Endothelial cell of umbilical vein (primary cell): ENCODE measurements around the gene PRPF39. TPM values are rescaled to one million over a fixed set of nuclear protein-coding genes. Genes with fewer than 3 reads are reported as not detected.

ENCODE experiments used
- BruUV-seq: library from RNA; stranded (reverse); fragments of 400-500 nt; replicated peaks from 2 replicates; lab custom pipeline; 2021; lab: Mats Ljungman, UMichigan
- CTCF ChIA-PET: fragments of 300-600, 350-600 bp; sonication (Branson Sonifier 250); formaldehyde crosslinking; loops from one replicate; lab custom pipeline; 2021; ENCODE audit warnings: antibody characterized with exemption, inconsistent platforms; lab: Charles Lee
- POLR2A ChIA-PET: fragments of 300-600, 350-600 bp; sonication (Branson Sonifier 250); formaldehyde crosslinking; loops from one replicate; lab custom pipeline; 2021; ENCODE audit warnings: antibody characterized with exemption, inconsistent platforms; lab: Charles Lee
- DNase-seq: peaks from one replicate; pipeline ENCODE4 v3.0.0-alpha.2; 2011; ENCODE audit warnings: low read depth, low spot score
- FAIRE-seq: peaks from 2 replicates; lab custom pipeline; 2011; peaks lifted over from hg19 to GRCh38; lab: Jason Lieb, UNC
- H2AFZ ChIP-seq: 2 replicates; pipeline ENCODE4 v1.6.0; 2012; ENCODE audit warnings: low read depth, low read length, control low read depth, inconsistent platforms
- H3K27ac ChIP-seq: 2 replicates; pipeline ENCODE4 v1.5.1; 2011; ENCODE audit warnings: low read depth, mild to moderate bottlenecking, control low read depth, low read length, moderate library complexity; ENCODE audit not compliant: insufficient read depth
- H3K27me3 ChIP-seq, 2 experiments: 2 replicates each; pipeline versions ENCODE4 v1.6.0 to v1.6.1; 2011; ENCODE audit warnings: low read length in 2 of 2, mixed read lengths in 1 of 2; ENCODE audit not compliant: control insufficient read depth in 2 of 2, insufficient read depth in 2 of 2
- H3K36me3 ChIP-seq, 2 experiments: 2 replicates in 1 of 2; 3 replicates in 1 of 2; pipeline ENCODE4 v1.5.1; 2011; ENCODE audit warnings: low read length in 2 of 2, mild to moderate bottlenecking in 1 of 2, moderate library complexity in 1 of 2; ENCODE audit not compliant: control insufficient read depth in 2 of 2, insufficient read depth in 2 of 2; ENCODE audit errors: extremely low read depth in 1 of 2
- H3K4me1 ChIP-seq: 3 replicates; pipeline ENCODE4 v1.5.1; 2011; ENCODE audit warnings: mild to moderate bottlenecking, low read length; ENCODE audit not compliant: control insufficient read depth, insufficient read depth; ENCODE audit errors: extremely low read depth
- H3K4me2 ChIP-seq: 2 replicates; pipeline ENCODE4 v1.6.1; 2011; ENCODE audit warnings: low read length, control low read depth, mixed read lengths; ENCODE audit not compliant: insufficient read depth
- H3K4me3 ChIP-seq, 3 experiments: fragments of 200-600 bp in 1 of 3; sonication (generic), shearing (Covaris generic) in 1 of 3; replicated peaks in 1 of 3; 2 replicates each; pipeline ENCODE4 v1.5.1; 2011 to 2016; ENCODE audit warnings: control low read depth in 3 of 3, low read length in 3 of 3, mild to moderate bottlenecking in 2 of 3, inconsistent platforms in 1 of 3, low read depth in 1 of 3, moderate library complexity in 1 of 3; ENCODE audit not compliant: insufficient read depth in 1 of 3
- H3K79me2 ChIP-seq: 2 replicates; pipeline ENCODE4 v1.6.0; 2012; ENCODE audit warnings: low read length, inconsistent platforms; ENCODE audit not compliant: control insufficient read depth, insufficient read depth
- H3K9ac ChIP-seq: replicated peaks from 2 replicates; pipeline ENCODE3; 2011; ENCODE audit warnings: low read length, control low read depth; ENCODE audit not compliant: insufficient read depth; ENCODE audit errors: extremely low read depth
- H3K9me1 ChIP-seq: replicated peaks from 3 replicates; pipeline ENCODE4 v1.6.0; 2011; ENCODE audit warnings: mild to moderate bottlenecking, low read length; ENCODE audit not compliant: control insufficient read depth, insufficient read depth; ENCODE audit errors: extremely low read depth
- H3K9me3 ChIP-seq: replicated peaks from 2 replicates; pipeline ENCODE4 v1.5.1; 2012; ENCODE audit warnings: low read length, inconsistent platforms; ENCODE audit not compliant: control insufficient read depth, insufficient read depth
- H4K20me1 ChIP-seq: replicated peaks from 2 replicates; pipeline ENCODE3; 2011; ENCODE audit warnings: mild to moderate bottlenecking, low read length; ENCODE audit not compliant: control insufficient read depth, insufficient read depth; ENCODE audit errors: extremely low read depth
- EZH2 ChIP-seq: IDR thresholded peaks from 2 replicates; pipeline ENCODE4 v1.6.1; 2012; ENCODE audit warnings: borderline replicate concordance, low read depth, mild to moderate bottlenecking, moderate library complexity, low read length, inconsistent platforms; ENCODE audit not compliant: severe bottlenecking
- FOS ChIP-seq: IDR thresholded peaks from 2 replicates; pipeline ENCODE4 v1.6.1; 2011; ENCODE audit warnings: mild to moderate bottlenecking, low read length, moderate library complexity, borderline replicate concordance; ENCODE audit not compliant: insufficient read depth
- GATA2 ChIP-seq: IDR thresholded peaks from 2 replicates; pipeline ENCODE4 v1.7.0; 2011; ENCODE audit warnings: low read depth, mild to moderate bottlenecking, moderate library complexity, mixed read lengths, low read length; ENCODE audit not compliant: insufficient read length, insufficient read depth
- JUN ChIP-seq: IDR thresholded peaks from 2 replicates; pipeline ENCODE4 v1.6.1; 2011; ENCODE audit warnings: borderline replicate concordance, low read depth; ENCODE audit not compliant: insufficient read length, insufficient read depth
- MAX ChIP-seq: IDR thresholded peaks from 2 replicates; pipeline ENCODE4 v1.6.1; 2011; ENCODE audit not compliant: insufficient read depth, insufficient read length
- MYC ChIP-seq: IDR thresholded peaks from one replicate; pipeline ENCODE4 v1.6.1; 2011; ENCODE audit warnings: mild to moderate bottlenecking, low read depth, low read length
- POLR2A ChIP-seq: IDR thresholded peaks from 2 replicates; pipeline ENCODE4 v1.6.1; 2012; ENCODE audit warnings: low read depth, mild to moderate bottlenecking, control low read depth, low read length
- POLR2AphosphoS5 ChIP-seq: IDR thresholded peaks from 2 replicates; pipeline ENCODE4 v1.6.1; 2012; ENCODE audit warnings: low read depth, mild to moderate bottlenecking, control low read depth, low read length, moderate library complexity; ENCODE audit not compliant: insufficient read depth
- dilution Hi-C: fragments of 300-500 bp; cut with MboI; formaldehyde crosslinking; loops from one replicate; pipeline ENCODE4 v1.15.0; 2019; ENCODE audit warnings: low sequenced_read_pairs; ENCODE audit not compliant: extremely low pct_ligation_motif_present
- intact Hi-C: fragments of 100-400 bp; cut with micrococcal nuclease; formaldehyde crosslinking; loops from one replicate; pipeline ENCODE4 v1.10.0; 2022
- polyA plus RNA-seq, 4 experiments: library from polyadenylated mRNA; depleted of rRNA in 3 of 4; stranded (reverse) in 3 of 4; unstranded in 1 of 4; fragments of >200 nt; gene quantifications; 2 replicates each; pipeline versions ENCODE4 v1.2.1 to v1.2.3, GENCODE V29; 2011 to 2012; ENCODE audit warnings: missing spikeins in 1 of 4
- total RNA-seq: library from RNA; stranded (reverse); gene quantifications from 2 replicates; pipeline ENCODE4 v1.2.3, GENCODE V29; 2021
- TF ChIP-seq, protein P1 (sequence below), 2 donors: IDR thresholded peaks; 1 replicate in 1 of 2; 2 replicates in 1 of 2; pipeline ENCODE4 v1.5.1; 2011; ENCODE audit warnings: low read length in 2 of 2, mild to moderate bottlenecking in 2 of 2, moderate library complexity in 2 of 2, control low read depth in 1 of 2, inconsistent platforms in 1 of 2, low read depth in 1 of 2; ENCODE audit not compliant: insufficient read depth in 1 of 2; ENCODE audit errors: extremely low read depth in 1 of 2

Gene PRPF39
- total and polyA plus RNA-seq, 2 donors (not counting 3 experiments of a cell fraction or from before 2014, with no cell fraction given) = 24.8 to 44.4 TPM

GRCh38 chr14:45120096-45120495, 36.2 kb downstream of the PRPF39 start:
- DNase-seq = no peak
- H3K9me1 ChIP-seq = no peaks in the 10 kb centered on the region
- H3K4me2 ChIP-seq = no peak overlapping the region
- no peaks in the 10 kb centered on the region for H4K20me1 ChIP-seq
- H3K9me3 ChIP-seq = no peaks in the 10 kb centered on the region
- no peak overlapping the region for H2AFZ ChIP-seq
- no peaks in the 10 kb centered on the region for H3K27me3 ChIP-seq
- intact Hi-C loops = no loop called here
- no peaks in the 10 kb centered on the region for H3K79me2 ChIP-seq
- no peak for FAIRE-seq
- ChIA-PET CTCF (interaction anchor here (1.2 kb wide), 1 partner anchor 9 kb away, joined by 4 read pairs; no protein-coding TSS in a partner anchor), POLR2A (no interaction called here)
- H3K4me3 ChIP-seq = no peak overlapping the region
- peaks cover 10 to 44% of the 10 kb centered on the region in 2 experiments for H3K36me3 ChIP-seq
- dilution Hi-C loops = no loop called here
- H3K9ac ChIP-seq = no peak overlapping the region
- no peak for TF ChIP-seq EZH2
- TF ChIP-seq MYC = no peak
- TF ChIP-seq, protein P1, sequence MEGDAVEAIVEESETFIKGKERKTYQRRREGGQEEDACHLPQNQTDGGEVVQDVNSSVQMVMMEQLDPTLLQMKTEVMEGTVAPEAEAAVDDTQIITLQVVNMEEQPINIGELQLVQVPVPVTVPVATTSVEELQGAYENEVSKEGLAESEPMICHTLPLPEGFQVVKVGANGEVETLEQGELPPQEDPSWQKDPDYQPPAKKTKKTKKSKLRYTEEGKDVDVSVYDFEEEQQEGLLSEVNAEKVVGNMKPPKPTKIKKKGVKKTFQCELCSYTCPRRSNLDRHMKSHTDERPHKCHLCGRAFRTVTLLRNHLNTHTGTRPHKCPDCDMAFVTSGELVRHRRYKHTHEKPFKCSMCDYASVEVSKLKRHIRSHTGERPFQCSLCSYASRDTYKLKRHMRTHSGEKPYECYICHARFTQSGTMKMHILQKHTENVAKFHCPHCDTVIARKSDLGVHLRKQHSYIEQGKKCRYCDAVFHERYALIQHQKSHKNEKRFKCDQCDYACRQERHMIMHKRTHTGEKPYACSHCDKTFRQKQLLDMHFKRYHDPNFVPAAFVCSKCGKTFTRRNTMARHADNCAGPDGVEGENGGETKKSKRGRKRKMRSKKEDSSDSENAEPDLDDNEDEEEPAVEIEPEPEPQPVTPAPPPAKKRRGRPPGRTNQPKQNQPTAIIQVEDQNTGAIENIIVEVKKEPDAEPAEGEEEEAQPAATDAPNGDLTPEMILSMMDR (IDR thresholded peaks at IDR 0.05; ENCODE audit: extremely low read depth in 1 of 2, insufficient read depth in 1 of 2, low read depth in 1 of 2, low read length in 2 of 2) = no peak
- no peak for TF ChIP-seq POLR2AphosphoS5
- no peak for TF ChIP-seq JUN
- BruUV-seq = no TSS peak
- H3K27ac ChIP-seq = no peak overlapping the region
- no peaks in the 10 kb centered on the region for H3K4me1 ChIP-seq

GRCh38 chr14:45123271-45123670, 39.4 kb downstream of the PRPF39 start:
- no peaks in the 10 kb centered on the region for H3K4me1 ChIP-seq
- ChIA-PET POLR2A (no interaction called here), CTCF (interaction anchor here (0.9 to 1.2 kb wide), 2 partner anchors 10 to 210 kb away, joined by 3 to 4 read pairs; no protein-coding TSS in a partner anchor)
- H3K79me2 ChIP-seq = no peaks in the 10 kb centered on the region
- TF ChIP-seq, protein P1 (IDR thresholded peaks at IDR 0.05; ENCODE audit: extremely low read depth in 1 of 2, insufficient read depth in 1 of 2, low read depth in 1 of 2, low read length in 2 of 2) = no peak
- no peak for TF ChIP-seq MYC
- TF ChIP-seq POLR2A = no peak
- TF ChIP-seq FOS = no peak
- no peak for TF ChIP-seq JUN
- TF ChIP-seq POLR2AphosphoS5 = no peak
- no peak for TF ChIP-seq GATA2
- TF ChIP-seq EZH2 = no peak
- TF ChIP-seq MAX = no peak
- no peak overlapping the region for H3K4me2 ChIP-seq
- no TSS peak for BruUV-seq
- FAIRE-seq (no peak), DNase-seq (no peak)
- no peak overlapping the region for H3K4me3 ChIP-seq
- H3K9me1 ChIP-seq = no peaks in the 10 kb centered on the region
- H2AFZ ChIP-seq = no peak overlapping the region
- no peak overlapping the region for H3K9ac ChIP-seq
- no peaks in the 10 kb centered on the region for H3K9me3 ChIP-seq
- dilution Hi-C loops (no loop called here), intact Hi-C loops (no loop called here)
- no peak overlapping the region for H3K27ac ChIP-seq
- H4K20me1 ChIP-seq = no peaks in the 10 kb centered on the region
- H3K36me3 ChIP-seq = peaks cover 8 to 27% of the 10 kb centered on the region in 2 experiments
- no peaks in the 10 kb centered on the region for H3K27me3 ChIP-seq
